Left lung (tissue), 10 donors: ENCODE measurements around the gene C8G. TPM values are rescaled to one million over a fixed set of nuclear protein-coding genes. Genes with fewer than 3 reads are reported as not detected.

Source experiments
- ATAC-seq: fragments of 200-7000 bp; cut with Tn5 transposase; one replicate; pipeline ENCODE4 v1.9.1; 2020; ENCODE audit warnings: moderate library complexity
- DNase-seq, 4 donors: peaks; one replicate each; pipeline ENCODE4 v3.0.0-alpha.2; 2013 to 2020
- H3K27ac ChIP-seq, 2 donors: fragments of 200-600 bp; sonication (generic) in 1 of 2; one replicate each; pipeline versions ENCODE4 v1.5.0 to v1.8.0; 2020 to 2021
- H3K27me3 ChIP-seq, 2 donors: fragments of 200-600 bp; sonication (generic) in 1 of 2; one replicate each; pipeline versions ENCODE4 v1.5.0 to v1.8.0; 2020 to 2021
- H3K36me3 ChIP-seq, 2 donors: fragments of 200-600 bp; sonication (generic) in 1 of 2; one replicate each; pipeline versions ENCODE4 v1.5.0 to v1.8.0; 2020 to 2021
- H3K4me1 ChIP-seq, 2 donors: fragments of 200-600 bp; one replicate each; pipeline ENCODE4 v1.8.0; 2021
- H3K4me3 ChIP-seq, 2 donors: fragments of 200-600 bp; sonication (generic) in 1 of 2; one replicate each; pipeline versions ENCODE4 v1.5.0 to v1.8.0; 2020 to 2021; ENCODE audit warnings: mild to moderate bottlenecking in 1 of 2
- H3K9me3 ChIP-seq, 2 donors: fragments of 200-600 bp; sonication (generic) in 1 of 2; one replicate each; pipeline versions ENCODE4 v1.5.0 to v1.8.0; 2020 to 2021
- CTCF ChIP-seq, 2 donors: fragments of 200-600 bp; sonication (generic) in 1 of 2; IDR thresholded peaks; one replicate each; pipeline versions ENCODE4 v1.5.0 to v1.8.0; 2021; ENCODE audit warnings: antibody characterized with exemption in 2 of 2
- intact Hi-C, 2 donors: fragments of 100-400 bp; cut with DNase I; formaldehyde crosslinking; loops; one replicate each; pipeline versions ENCODE4 v1.11.2 to v1.14.2; 2022
- polyA plus RNA-seq, 6 donors: library from polyadenylated mRNA; unstranded; fragments of 120-200 nt; gene quantifications; one replicate each; pipeline ENCODE4 v1.2.1, GENCODE V29; 2013; ENCODE audit not compliant: insufficient read length in 6 of 6
- total RNA-seq, 2 donors: library from RNA; stranded (reverse); fragmentation: NEBNext Ultra II Directional; extraction: Animal tissue kit (Norgen Biotek cat#: 25700); gene quantifications; one replicate each; pipeline ENCODE4 v1.2.1, GENCODE V29; 2021
- donor health status: DM: no; HTN: yes; CAD: no.
- donor health status: DM: no; HTN: no; CAD: no.

Gene C8G
- total and polyA plus RNA-seq, 8 donors = 0.47 to 1.2 (median 0.85) TPM

DNA sequence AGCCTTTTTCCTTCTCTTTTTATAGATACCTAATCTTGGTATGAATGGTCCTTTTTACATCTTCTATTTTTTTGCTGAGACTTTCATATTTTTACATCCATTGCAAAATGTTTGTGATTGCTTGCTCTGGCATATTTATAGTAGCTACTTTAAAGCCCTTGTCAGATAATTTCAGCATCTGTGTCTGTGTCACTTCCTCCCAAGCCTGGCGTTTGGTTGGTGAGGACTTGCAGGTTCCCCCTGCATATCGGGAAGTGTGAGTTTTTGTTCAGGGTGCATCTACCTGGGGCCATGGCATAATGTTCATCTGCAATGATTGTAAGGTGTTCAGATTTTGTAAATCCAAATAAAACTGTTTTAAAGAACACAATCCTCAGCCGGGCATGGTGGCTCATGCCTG lies 9.4 kb upstream of the C8G start:
- no peak for DNase-seq
- H3K4me3 ChIP-seq = no peak overlapping the region
- no peak overlapping the region for H3K27ac ChIP-seq
- no peaks in the 10 kb centered on the region for H3K27me3 ChIP-seq
- TF ChIP-seq CTCF (IDR thresholded peaks at IDR 0.05) = no peak
- no peak for ATAC-seq
- no peaks in the 10 kb centered on the region for H3K9me3 ChIP-seq
- peaks cover 0 to 10% of the 10 kb centered on the region in 2 donors for H3K4me1 ChIP-seq
- intact Hi-C loops = loop anchor here in 1 of 2 donors (10.0 kb wide), 1 partner anchor 81 kb away; the partner anchor contains the start of gene MAMDC4
- peaks cover 0 to 29% of the 10 kb centered on the region in 2 donors for H3K36me3 ChIP-seq

GRCh38 chr9:136936645-136937170 lies 8.3 kb upstream of the C8G start:
- no peak for DNase-seq
- Histone ChIP-seq H3K9me3 (no peaks in the 10 kb centered on the region), H3K27me3 (no peaks in the 10 kb centered on the region), H3K36me3 (peaks cover 0 to 40% of the 10 kb centered on the region in 2 donors), H3K27ac (no peak overlapping the region), H3K4me1 (peaks cover 0 to 10% of the 10 kb centered on the region in 2 donors), H3K4me3 (no peak overlapping the region)
- no peak for TF ChIP-seq CTCF (IDR thresholded peaks at IDR 0.05)
- intact Hi-C loops = loop anchor here in 1 of 2 donors (10.0 kb wide), 1 partner anchor 82 kb away; the partner anchor contains the start of gene MAMDC4
- ATAC-seq = no peak

- Histone ChIP-seq H3K4me1 (peaks cover 0 to 12% of the 10 kb centered on the region in 2 donors), H3K36me3 (peaks cover 0 to 46% of the 10 kb centered on the region in 2 donors), H3K27ac (no peak overlapping the region), H3K4me3 (no peak overlapping the region), H3K9me3 (no peaks in the 10 kb centered on the region), H3K27me3 (no peaks in the 10 kb centered on the region)
- ATAC-seq (no peak), DNase-seq (peak in 1 of 4 donors; percentile 43)
- intact Hi-C loops = loop anchor here in 1 of 2 donors (10.0 kb wide), 1 partner anchor 83 kb away; the partner anchor contains the start of gene MAMDC4
- TF ChIP-seq CTCF (IDR thresholded peaks at IDR 0.05) = no peak
Measured at GRCh38 chr9:136937186-136938001, 7.6 kb upstream of the C8G start.

- no peak for TF ChIP-seq CTCF (IDR thresholded peaks at IDR 0.05)
- peaks cover 2 to 26% of the 10 kb centered on the region in 2 donors for H3K4me1 ChIP-seq
- H3K36me3 ChIP-seq = peaks cover 0 to 54% of the 10 kb centered on the region in 2 donors
- no peak overlapping the region for H3K4me3 ChIP-seq
- DNase-seq (peak in 2 of 4 donors; percentile 19 to 60), ATAC-seq (no peak)
- no peak overlapping the region for H3K27ac ChIP-seq
- H3K9me3 ChIP-seq = no peaks in the 10 kb centered on the region
- intact Hi-C loops = loop anchor here in 1 of 2 donors (10.0 kb wide), 1 partner anchor 85 kb away; the partner anchor contains the start of gene MAMDC4
- no peaks in the 10 kb centered on the region for H3K27me3 ChIP-seq
Measured at GRCh38 chr9:136939431-136939995, 5.5 kb upstream of the C8G start.
